Tibial nerve (tissue), 3 donors: ENCODE results near the gene SYT1.

Source experiments
- POLR2A ChIP-seq, 2 donors: fragments of 450-650 bp; IDR thresholded peaks; one replicate each; pipeline ENCODE4 v1.6.1; 2017; ENCODE audit warnings: antibody characterized with exemption in 2 of 2, mild to moderate bottlenecking in 2 of 2, moderate library complexity in 2 of 2
- TF ChIP-seq, protein P1 (sequence below), 5 experiments: fragments of 200-600 bp in 3 of 5; fragments of 450-650 bp in 2 of 5; sonication (generic) in 3 of 5; IDR thresholded peaks; one replicate each; pipeline ENCODE4 v1.5.1; 2016 to 2019; ENCODE audit warnings: antibody characterized with exemption in 5 of 5, mild to moderate bottlenecking in 3 of 5, moderate library complexity in 2 of 5

DNA sequence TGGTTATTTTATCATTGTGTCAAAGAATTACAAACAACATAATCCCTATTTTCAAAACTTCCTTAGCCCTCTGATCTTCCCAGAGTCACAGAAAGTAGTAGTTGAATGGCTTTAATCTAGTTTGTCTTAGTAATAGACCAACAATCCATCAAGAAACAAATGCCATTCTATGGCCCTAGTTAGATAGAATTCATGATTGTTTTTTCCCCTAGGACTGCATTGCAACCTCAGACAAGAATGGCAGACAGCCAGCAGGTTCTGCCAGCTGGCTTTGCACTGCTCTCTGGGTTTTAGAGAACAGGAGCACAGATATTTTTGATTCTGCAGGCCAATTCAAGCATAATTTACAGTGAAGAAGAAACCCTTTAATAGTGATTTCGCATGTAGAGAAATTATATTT, 33.8 kb downstream of the SYT1 start:
- TF ChIP-seq, protein P1, sequence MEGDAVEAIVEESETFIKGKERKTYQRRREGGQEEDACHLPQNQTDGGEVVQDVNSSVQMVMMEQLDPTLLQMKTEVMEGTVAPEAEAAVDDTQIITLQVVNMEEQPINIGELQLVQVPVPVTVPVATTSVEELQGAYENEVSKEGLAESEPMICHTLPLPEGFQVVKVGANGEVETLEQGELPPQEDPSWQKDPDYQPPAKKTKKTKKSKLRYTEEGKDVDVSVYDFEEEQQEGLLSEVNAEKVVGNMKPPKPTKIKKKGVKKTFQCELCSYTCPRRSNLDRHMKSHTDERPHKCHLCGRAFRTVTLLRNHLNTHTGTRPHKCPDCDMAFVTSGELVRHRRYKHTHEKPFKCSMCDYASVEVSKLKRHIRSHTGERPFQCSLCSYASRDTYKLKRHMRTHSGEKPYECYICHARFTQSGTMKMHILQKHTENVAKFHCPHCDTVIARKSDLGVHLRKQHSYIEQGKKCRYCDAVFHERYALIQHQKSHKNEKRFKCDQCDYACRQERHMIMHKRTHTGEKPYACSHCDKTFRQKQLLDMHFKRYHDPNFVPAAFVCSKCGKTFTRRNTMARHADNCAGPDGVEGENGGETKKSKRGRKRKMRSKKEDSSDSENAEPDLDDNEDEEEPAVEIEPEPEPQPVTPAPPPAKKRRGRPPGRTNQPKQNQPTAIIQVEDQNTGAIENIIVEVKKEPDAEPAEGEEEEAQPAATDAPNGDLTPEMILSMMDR (IDR thresholded peaks at IDR 0.05): no peak
- TF ChIP-seq POLR2A (IDR thresholded peaks at IDR 0.05): no peak
